Measurements from ENCODE around the gene SEL1L. TPM values are rescaled to one million over a fixed set of nuclear protein-coding genes. Genes with fewer than 3 reads are reported as not detected.
"Not testable (repeated sequence)": the region's sequence is repeated elsewhere in the genome, so short reads cannot be mapped to it uniquely, and the experiment has no call there.

The SEL1L gene
- total RNA-seq, 2 experiments from 2014 or later = 49.0 to 50.2 TPM

DNA sequence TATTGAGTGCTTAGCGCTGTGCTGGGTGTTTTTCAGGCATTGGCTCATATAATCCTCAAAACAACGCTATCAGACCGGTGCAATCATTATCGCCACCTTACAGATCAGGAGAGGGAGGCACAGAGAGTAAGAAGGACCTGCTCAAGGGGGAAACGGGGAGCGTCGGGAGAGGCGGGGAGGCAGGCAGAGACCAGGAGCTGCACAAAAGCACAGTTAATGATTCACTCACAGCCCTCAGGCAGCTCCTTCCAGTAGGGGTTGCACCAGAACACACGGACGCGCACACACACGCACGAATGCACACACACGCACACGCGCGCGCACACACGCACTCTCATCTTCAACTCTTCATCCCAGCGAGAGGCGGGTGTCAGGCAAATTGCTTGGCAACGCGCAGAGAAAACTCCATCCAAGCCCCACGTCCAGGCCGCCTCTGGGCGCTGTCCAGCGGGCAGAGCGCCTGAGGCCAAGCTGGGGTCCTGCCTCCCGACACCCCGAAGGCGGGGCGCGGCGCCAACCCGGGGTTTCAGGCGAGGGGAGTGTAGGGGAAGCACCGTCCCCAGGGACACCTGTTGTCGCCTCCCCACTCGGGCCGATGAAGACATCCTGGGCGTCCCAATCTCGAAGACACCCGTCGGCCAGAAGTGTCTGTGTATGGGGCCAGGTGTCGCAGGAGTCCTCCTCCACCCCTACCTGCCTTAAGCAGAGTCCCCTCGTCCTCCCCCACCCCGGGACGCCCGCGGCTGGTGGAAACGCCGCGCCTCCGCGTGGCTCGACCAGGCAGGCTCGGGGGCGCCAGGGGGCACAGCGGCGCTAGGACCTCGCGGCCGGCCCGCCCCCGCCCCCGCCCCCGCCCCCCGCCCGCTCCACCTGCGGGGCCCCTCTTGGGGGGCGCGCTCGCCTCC lies 98.0 kb downstream of the SEL1L start:
- intact Hi-C loops (cut with micrococcal nuclease) = no loop called here
- POLR2A ChIA-PET = no interaction called here

GRCh38 chr14:81435048-81435390 lies 98.6 kb downstream of the SEL1L start:
- ChIA-PET CTCF (interaction anchor here (1.3 kb wide), 1 partner anchor 163 kb away, joined by 3 read pairs; no protein-coding TSS in a partner anchor), POLR2A (no interaction called here)
- H3K27ac Mint-ChIP-seq = no peak overlapping the region
- peaks cover 1% of the 10 kb centered on the region for H3K36me3 Mint-ChIP-seq
- H3K4me3 Mint-ChIP-seq = peak overlapping the region; percentile 58
- intact Hi-C loops (cut with micrococcal nuclease) = no loop called here
- H3K4me1 Mint-ChIP-seq (ENCODE audit: low read depth) = peaks cover 12% of the 10 kb centered on the region
- peaks cover 63% of the 10 kb centered on the region for H3K27me3 Mint-ChIP-seq
- no peaks in the 10 kb centered on the region for H3K9me3 Mint-ChIP-seq
- no peak for DNase-seq

More for the DNA sequence above, 98.0 kb downstream of the SEL1L start:
- H3K4me3 Mint-ChIP-seq = peak overlapping the region; percentile 58
- CTCF ChIA-PET = interaction anchor here (1.1 to 2.2 kb wide), 4 partner anchors 29 to 266 kb away, joined by 3 to 6 read pairs (median 4); no protein-coding TSS in a partner anchor
- H3K4me1 Mint-ChIP-seq (ENCODE audit: low read depth) = peaks cover 12% of the 10 kb centered on the region
- peaks cover 68% of the 10 kb centered on the region for H3K27me3 Mint-ChIP-seq
- H3K9me3 Mint-ChIP-seq = no peaks in the 10 kb centered on the region
- H3K27ac Mint-ChIP-seq = no peak overlapping the region
- peaks cover 1% of the 10 kb centered on the region for H3K36me3 Mint-ChIP-seq
- DNase-seq = peak; percentile 27

DNA sequence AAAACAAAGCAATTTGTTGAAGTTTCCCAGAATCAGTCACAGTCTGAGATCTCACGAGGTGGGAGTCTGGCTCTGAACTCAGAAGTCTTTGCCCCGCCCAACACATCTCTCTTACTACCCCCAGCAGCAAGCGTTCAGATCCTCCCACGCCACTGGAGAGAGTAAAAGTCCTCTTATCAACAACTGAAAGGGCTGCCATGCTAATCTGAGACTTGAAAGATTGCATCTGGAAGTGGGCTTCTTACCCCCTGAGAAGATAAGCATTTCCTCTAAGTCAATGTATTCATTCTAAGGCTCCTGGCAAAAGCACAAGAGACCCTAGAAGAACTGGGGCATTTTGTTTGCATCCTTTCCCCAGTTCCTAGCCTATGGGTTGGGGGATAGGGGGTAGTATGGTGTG lies 99.4 kb downstream of the SEL1L start:
- H3K27me3 Mint-ChIP-seq = peaks cover 62% of the 10 kb centered on the region

DNA sequence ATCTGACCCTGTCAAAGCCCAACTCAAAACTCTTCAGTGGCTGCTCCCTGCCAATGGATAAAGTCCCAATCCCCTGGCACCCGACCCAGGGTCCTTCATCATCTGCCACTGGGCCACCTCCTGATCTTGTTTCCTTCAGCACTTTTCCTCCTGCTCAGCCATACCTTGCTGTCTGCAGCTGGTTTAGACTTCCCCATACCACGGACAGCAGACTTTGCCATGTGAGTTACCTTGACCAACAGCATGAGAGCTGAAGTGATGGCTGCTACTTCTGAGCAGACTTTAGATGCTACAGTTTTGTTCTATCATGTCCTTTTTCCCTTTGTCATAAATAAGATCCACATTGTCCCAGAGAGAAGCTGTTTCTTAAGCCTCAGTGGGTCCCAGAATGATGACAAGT lies 100.3 kb downstream of the SEL1L start:
- H3K36me3 Mint-ChIP-seq = peaks cover 1% of the 10 kb centered on the region
- no peak for DNase-seq
- intact Hi-C loops (cut with micrococcal nuclease) = no loop called here
- no peaks in the 10 kb centered on the region for H3K9me3 Mint-ChIP-seq
- ChIA-PET CTCF (no interaction called here), POLR2A (no interaction called here)
- peaks cover 53% of the 10 kb centered on the region for H3K27me3 Mint-ChIP-seq
- H3K4me1 Mint-ChIP-seq (ENCODE audit: low read depth) = peaks cover 12% of the 10 kb centered on the region
- H3K4me3 Mint-ChIP-seq = no peak overlapping the region
- no peak overlapping the region for H3K27ac Mint-ChIP-seq

More for the DNA sequence above, 99.4 kb downstream of the SEL1L start:
- POLR2A ChIA-PET = no interaction called here
- intact Hi-C loops (cut with micrococcal nuclease) = no loop called here
- no peak for DNase-seq
- Mint-ChIP-seq H3K4me3 (no peak overlapping the region), H3K9me3 (no peaks in the 10 kb centered on the region), H3K36me3 (peaks cover 1% of the 10 kb centered on the region), H3K27ac (no peak overlapping the region), H3K4me1 (ENCODE audit: low read depth) (peaks cover 12% of the 10 kb centered on the region)
- CTCF ChIA-PET = no interaction called here

- no peaks in the 10 kb centered on the region for H3K9me3 Mint-ChIP-seq
- peaks cover 51% of the 10 kb centered on the region for H3K27me3 Mint-ChIP-seq
- no peak overlapping the region for H3K4me3 Mint-ChIP-seq
- no peak for DNase-seq
- CTCF ChIA-PET = no interaction called here
- H3K27ac Mint-ChIP-seq = no peak overlapping the region
- H3K4me1 Mint-ChIP-seq (ENCODE audit: low read depth) = peaks cover 11% of the 10 kb centered on the region
- POLR2A ChIA-PET = no interaction called here
- intact Hi-C loops (cut with micrococcal nuclease) = no loop called here
- no peaks in the 10 kb centered on the region for H3K36me3 Mint-ChIP-seq
Measured at GRCh38 chr14:81432219-81432661, 101.4 kb downstream of the SEL1L start.

DNA sequence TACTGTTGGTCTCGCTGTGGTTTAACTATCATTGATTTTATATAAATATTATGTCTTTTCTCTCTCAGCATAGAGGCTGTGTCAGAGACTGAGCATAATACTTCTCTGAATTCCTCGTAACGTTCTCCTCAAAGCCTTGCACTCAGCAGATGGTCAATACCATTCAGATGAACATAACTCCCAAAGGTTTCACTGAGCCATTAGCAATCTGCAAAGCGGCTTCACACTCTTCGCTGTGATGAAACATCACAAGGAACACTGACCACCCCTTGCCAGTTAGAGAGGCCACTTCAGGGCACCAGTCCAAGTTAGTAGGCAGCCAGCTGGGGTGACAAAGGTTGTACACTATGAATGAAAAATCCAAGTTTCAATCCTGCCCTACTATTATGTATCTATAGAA lies 103.4 kb downstream of the SEL1L start:
- Mint-ChIP-seq H3K36me3 (no peaks in the 10 kb centered on the region), H3K4me3 (no peak overlapping the region), H3K4me1 (ENCODE audit: low read depth) (peaks cover under 1% of the 10 kb centered on the region), H3K27me3 (peaks cover 51% of the 10 kb centered on the region), H3K27ac (no peak overlapping the region), H3K9me3 (no peaks in the 10 kb centered on the region)
- CTCF ChIA-PET = interaction anchor here (0.7 kb wide), 1 partner anchor 110 kb away, joined by 3 read pairs; no protein-coding TSS in a partner anchor
- intact Hi-C loops (cut with micrococcal nuclease) = no loop called here
- no peak for DNase-seq
- POLR2A ChIA-PET = no interaction called here

DNA sequence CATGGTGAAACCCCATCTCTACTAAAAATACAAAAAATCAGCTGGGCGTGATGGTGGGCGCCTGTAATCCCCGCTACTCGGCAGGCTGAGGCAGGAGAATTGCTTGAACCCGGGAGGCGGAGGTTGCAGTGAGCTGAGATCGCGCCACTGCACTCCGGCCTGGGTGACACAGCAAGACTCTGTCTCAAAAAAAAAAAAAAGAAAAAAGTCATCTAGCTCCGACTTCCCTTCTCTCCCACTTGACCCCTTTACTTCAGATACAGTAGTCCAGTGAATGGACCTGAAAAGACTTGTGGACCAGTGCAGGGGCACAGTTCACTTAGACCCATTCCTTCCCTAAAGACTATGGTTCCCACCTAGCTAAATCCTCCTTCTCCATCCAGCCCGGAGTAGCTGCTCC lies 103.9 kb downstream of the SEL1L start:
- H3K4me3 Mint-ChIP-seq; intact Hi-C loops (cut with micrococcal nuclease); H3K36me3 Mint-ChIP-seq; POLR2A ChIA-PET; CTCF ChIA-PET; H3K4me1 Mint-ChIP-seq (ENCODE audit: low read depth); H3K27ac Mint-ChIP-seq; H3K9me3 Mint-ChIP-seq; DNase-seq: not testable (repeated sequence)
- peaks cover 47% of the 10 kb centered on the region for H3K27me3 Mint-ChIP-seq

DNA sequence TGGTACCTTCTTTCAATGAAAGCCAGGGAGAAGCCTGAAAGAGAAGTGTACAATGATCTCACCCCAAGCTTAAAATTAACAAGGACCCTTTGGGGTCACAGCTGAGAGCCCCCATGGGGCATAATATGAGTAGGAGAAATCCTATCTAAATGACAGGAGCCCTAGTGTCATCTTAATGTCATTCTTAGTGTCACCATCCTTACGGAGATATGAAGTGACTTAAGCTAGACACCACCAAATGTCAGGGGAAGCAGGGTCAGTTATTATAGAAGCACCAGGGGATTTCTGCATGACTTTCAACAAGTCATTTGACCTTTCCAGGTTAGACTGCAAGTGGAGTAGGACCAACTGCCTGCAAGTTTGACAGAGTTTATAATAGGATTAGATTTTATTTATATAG lies 104.6 kb downstream of the SEL1L start:
- H3K27ac Mint-ChIP-seq = no peak overlapping the region
- H3K36me3 Mint-ChIP-seq = no peaks in the 10 kb centered on the region
- DNase-seq = no peak
- POLR2A ChIA-PET = no interaction called here
- H3K9me3 Mint-ChIP-seq = no peaks in the 10 kb centered on the region
- intact Hi-C loops (cut with micrococcal nuclease) = no loop called here
- CTCF ChIA-PET = no interaction called here
- peaks cover 41% of the 10 kb centered on the region for H3K27me3 Mint-ChIP-seq
- H3K4me1 Mint-ChIP-seq (ENCODE audit: low read depth) = no peaks in the 10 kb centered on the region
- H3K4me3 Mint-ChIP-seq = no peak overlapping the region

- no peaks in the 10 kb centered on the region for H3K4me1 Mint-ChIP-seq (ENCODE audit: low read depth)
- H3K9me3 Mint-ChIP-seq = no peaks in the 10 kb centered on the region
- CTCF ChIA-PET = no interaction called here
- H3K27me3 Mint-ChIP-seq = peaks cover 28% of the 10 kb centered on the region
- POLR2A ChIA-PET = no interaction called here
- no peaks in the 10 kb centered on the region for H3K36me3 Mint-ChIP-seq
- no peak overlapping the region for H3K4me3 Mint-ChIP-seq
- DNase-seq = no peak
- intact Hi-C loops (cut with micrococcal nuclease) = no loop called here
- H3K27ac Mint-ChIP-seq = no peak overlapping the region
Measured at GRCh38 chr14:81427348-81428058, 106.2 kb downstream of the SEL1L start.

- no peaks in the 10 kb centered on the region for H3K9me3 Mint-ChIP-seq
- H3K36me3 Mint-ChIP-seq = no peaks in the 10 kb centered on the region
- ChIA-PET CTCF (no interaction called here), POLR2A (no interaction called here)
- H3K27ac Mint-ChIP-seq = no peak overlapping the region
- H3K27me3 Mint-ChIP-seq = peaks cover 18% of the 10 kb centered on the region
- H3K4me3 Mint-ChIP-seq = no peak overlapping the region
- intact Hi-C loops (cut with micrococcal nuclease) = no loop called here
- DNase-seq = no peak
- no peaks in the 10 kb centered on the region for H3K4me1 Mint-ChIP-seq (ENCODE audit: low read depth)
Measured at GRCh38 chr14:81423504-81423903, 110.1 kb downstream of the SEL1L start.
